ENCODE measurements around the gene SERPINB6.
"Not testable (repeated sequence)": the region's sequence is repeated elsewhere in the genome, so short reads cannot be mapped to it uniquely, and the experiment has no call there.

Gene SERPINB6

DNA sequence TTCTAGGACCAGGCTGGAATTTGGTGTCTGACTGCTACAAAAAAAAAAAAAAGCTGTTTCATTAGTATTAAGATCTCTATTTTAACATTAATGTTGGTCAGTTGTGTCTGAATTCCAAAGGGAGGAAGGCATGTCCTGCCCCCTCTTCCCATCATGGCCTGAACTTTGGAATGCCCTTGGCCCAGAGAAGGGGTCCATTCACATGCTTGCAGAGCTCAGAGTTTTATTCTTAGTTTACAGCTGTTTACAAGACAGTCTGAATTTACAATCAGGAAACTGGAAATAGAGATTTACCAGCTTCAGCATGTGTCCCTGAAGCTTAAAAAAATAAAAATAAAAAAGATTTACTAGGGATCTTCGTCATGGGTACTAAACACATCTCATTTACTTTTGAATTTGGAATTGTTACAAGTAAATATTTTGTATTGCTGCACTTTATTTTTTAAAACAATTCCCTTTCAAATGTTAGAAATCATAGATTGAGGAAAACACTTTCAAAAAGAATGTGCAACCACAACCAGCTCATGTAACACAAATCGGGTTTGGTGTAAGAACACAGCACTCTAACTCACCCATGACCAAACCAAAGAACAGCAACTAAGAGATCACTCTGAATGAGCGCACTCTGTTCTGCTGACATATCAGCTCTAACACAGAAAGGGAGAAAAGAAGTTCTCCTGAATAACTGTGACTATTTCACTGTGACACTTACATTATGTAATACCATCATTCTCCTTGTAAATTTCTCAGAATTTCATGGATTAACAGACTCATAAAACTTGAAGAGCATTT is 6.6 kb upstream of the SERPINB6 start:
- DNase-seq (ENCODE audit: low spot score) = no peak

DNA sequence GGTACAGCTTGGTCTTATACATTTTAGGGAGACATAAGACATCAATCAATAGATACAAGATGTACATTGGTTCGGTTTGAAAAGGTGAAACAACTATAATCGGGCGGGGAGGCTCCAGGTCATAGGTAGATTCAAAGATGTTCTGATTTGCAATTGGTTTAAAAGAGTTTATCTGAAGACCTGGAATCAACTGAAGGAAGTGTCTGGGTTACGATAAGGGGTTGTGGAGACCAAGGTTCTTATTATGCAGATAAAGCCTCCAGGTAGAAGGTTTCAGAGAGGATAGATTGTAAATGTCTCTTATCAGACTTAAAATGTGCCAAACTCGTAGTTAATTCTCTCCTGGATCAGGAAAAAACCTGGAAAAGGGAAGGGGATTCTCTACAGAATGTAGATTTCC is 5.9 kb upstream of the SERPINB6 start:
- no peak for DNase-seq (ENCODE audit: low spot score)

DNA sequence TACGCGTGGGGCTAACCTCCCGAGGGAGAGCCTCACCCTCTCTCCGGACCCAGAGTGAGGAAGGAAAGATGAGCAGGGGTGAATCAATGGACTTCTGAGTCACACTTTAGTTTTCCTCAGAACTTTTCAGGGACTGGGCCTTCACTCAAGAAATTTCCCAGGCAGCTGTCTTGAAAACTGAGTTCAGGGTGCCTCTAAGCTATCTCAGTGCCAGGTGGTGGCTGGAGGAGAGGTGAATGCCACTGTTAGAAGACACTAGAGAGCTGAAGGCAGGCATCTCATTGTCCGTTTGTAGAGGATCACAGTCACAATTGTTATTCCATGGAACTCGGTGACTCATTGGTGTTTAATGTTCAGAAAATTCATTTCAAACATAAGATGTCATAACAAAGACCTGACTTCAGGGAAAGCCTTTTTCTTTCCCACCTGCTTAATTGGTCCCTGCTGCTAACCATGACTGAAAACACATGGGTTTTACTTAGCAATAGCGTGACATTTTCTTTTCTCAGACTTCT is 5.3 kb upstream of the SERPINB6 start:
- DNase-seq (ENCODE audit: low spot score) = no peak

DNA sequence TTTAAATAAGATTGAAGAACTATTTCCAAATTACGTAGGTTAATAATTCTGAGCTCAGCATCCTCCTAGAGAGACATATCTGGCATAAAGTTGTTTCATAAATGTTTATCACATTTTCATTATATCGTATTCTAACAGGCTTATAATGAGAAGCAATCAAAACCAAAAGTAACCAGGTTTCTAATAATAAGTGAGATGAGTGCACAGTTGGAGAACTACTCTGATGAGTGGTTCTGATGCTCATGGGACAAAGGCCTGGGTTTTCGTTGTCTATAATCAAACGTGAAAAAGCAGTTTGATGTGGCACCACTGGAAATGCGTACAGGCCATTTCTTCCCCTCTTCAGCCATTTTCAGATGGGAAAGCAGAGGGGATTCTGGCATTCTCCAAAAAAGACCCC is 4.7 kb upstream of the SERPINB6 start:
- no peak for DNase-seq (ENCODE audit: low spot score)

DNA sequence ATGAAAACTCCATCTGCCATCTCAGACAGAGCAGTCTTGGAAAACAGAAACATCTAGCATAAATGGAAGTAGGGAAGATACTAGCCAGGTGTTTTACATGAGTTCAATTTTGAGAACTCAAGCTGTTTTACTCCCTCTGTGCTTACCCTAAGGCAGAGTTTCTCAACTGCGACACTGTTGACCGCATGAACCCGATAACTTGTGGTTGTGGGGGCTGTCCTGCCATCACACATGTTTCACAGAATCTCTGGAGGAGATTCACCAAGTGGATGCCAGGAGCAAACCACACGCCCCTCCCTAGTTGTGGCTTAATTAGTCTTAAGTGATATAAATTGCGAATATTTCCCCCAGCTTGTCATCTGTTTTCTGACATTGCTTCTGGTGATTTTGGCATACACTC is 2.3 kb upstream of the SERPINB6 start:
- no peak for DNase-seq (ENCODE audit: low spot score)

DNA sequence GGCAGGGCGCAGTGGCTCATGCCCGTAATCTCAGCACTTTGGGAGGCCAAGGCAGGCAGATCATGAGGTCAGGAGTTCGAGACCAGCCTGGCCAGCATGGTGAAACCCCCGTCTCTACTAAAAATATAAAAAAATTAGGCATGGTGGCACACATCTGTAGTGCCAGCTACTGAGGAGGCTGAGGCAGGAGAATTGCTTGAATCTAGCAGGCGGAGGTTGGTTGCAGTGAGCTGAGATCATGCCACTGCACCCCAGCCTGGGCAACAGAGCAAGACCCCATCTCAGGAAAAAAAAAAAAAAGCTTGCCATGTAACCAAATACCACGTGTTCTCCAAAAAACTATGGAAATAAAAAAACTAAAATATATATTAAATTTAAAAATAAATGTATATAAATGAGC is 1.8 kb upstream of the SERPINB6 start:
- DNase-seq (ENCODE audit: low spot score) = not testable (repeated sequence)

DNA sequence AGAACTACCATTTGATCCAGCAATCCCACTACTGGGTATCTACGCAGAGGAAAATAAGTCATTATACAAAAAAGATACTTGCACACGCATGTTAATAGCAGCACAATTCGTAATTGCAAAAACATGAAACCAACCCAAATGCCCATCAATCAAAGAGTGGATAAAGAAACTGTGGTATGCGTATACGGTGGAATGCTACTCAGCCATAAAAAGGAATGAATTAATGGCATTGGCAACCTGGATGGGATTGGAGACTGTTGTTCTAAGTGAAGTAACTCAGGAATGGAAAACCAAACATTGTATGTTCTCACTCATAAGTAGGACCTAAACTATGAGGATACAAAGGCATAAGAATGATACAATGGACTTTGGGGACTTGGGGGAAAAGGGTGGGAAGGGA is 1.3 kb upstream of the SERPINB6 start:
- not testable (repeated sequence) for DNase-seq (ENCODE audit: low spot score)

DNA sequence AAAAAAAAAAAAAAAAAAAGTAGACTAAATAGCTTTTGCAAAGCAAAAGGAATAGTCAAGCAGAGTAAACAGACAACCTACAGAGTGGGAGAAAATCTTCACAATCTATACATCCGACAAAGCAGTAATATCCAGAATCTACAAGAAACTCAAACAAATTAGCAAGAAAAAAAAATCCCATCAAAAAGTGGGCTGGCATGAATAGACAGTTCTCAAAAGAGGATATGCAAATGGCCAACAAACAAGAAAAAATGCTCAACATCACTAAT is 786 bp upstream of the SERPINB6 start:
- not testable (repeated sequence) for DNase-seq (ENCODE audit: low spot score)

DNA sequence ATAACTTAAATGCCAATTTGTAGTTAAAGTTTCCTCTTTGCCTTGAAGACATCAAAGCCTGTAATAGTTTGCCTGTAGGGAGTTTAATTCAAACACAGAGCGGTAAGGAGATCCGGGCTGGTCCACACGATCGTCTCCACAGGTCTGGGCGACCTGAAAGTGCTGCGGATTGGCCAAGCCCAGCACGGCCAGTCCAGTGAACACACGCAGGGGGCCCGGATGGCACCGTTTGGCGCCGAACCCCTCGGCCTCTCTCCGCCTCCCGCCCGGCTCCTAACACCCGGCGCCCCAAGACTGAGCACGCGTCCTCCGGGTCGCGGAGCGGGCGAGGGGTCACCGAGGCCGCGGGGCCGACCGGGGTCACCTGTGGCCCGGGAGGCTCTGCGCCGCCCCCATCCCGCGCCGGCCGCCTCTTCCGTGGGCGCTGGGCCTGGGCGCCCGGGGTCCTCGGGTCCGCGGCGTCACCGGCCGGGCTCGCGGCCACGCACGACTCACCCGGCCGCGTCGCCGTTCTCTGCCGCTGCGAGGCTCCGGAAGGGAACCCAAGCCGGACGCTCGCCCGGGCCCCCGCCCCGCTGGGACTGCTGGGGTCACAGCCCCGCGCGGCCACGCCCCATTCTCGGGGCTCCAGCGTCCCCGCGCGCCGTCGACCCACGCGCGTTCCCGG is 481 bp downstream of the SERPINB6 start:
- DNase-seq (ENCODE audit: low spot score) = no peak

DNA sequence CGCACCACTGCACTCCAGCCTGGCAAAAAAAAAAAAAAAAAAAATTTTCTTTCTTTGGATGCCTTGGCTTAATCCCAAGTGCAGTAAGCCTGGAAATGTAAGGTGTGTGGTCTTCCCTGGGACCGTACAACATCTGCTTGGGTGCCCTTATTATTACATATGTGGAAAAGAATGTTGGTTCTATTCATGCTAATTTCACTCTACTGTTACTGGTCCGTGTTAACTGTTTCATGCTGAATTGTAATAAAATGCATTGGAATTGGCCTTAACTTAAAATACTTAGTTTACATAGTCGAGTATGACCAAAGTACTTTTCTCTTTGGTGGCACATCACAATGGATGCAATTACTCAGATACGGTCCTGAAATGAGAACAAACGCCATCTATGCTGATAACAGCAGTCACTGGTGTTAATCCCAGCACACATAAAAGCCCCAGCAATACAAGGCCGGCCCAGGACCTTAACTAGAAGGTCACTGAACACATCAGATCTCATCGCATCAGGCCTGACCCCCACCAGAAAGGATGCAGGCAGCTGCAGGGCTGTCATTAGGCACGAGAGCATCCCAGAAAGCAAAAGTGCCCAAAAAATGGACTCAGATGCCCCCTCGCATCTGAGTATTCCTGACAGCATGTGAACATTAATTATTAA is 1.2 kb downstream of the SERPINB6 start:
- no peak for DNase-seq (ENCODE audit: low spot score)

DNA sequence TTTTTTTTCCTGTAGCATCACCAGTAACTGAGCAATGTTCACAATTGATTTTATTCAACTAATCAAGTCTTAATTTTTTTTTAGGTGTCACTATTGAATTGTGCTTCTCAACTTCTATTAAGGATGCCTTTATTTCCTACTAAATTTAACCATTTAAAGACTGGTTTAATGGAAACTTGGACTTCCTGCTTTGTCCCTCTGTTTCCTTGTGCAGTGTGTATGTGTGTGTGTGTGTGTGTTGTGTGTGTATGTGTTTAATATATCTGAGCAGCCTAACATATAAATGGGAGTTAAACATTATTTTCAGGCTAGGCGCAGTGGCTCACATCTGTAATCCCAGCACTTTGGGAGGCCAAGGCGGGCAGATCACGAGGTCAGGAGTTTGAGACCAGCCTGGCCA is 1.8 kb downstream of the SERPINB6 start:
- DNase-seq (ENCODE audit: low spot score) = no peak

DNA sequence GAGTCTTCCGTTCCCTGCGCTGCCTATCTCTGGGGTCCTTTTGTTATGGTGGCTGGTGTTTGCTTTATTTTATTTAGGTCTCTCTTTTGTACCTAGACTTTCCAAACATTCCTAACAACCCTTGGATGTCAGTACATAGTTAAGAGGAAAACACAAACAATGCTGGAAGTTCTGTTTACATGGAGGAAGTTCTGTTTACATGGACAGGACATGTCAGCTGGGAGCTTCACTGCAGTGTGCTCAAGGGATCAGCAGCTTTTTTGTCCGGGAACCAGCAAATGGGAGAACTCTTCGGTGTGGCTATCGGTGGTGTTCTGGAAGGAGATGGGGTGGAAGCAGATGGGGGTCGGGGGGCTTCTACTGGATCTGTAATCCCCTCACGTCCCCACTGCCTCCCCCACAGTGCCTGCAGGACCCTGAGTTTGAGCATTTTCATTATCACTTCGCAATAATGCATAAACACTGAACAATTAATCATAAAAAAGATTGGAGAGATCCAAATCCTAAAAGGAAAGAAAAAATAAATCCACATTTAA is 2.7 kb downstream of the SERPINB6 start:
- no peak for DNase-seq (ENCODE audit: low spot score)

DNA sequence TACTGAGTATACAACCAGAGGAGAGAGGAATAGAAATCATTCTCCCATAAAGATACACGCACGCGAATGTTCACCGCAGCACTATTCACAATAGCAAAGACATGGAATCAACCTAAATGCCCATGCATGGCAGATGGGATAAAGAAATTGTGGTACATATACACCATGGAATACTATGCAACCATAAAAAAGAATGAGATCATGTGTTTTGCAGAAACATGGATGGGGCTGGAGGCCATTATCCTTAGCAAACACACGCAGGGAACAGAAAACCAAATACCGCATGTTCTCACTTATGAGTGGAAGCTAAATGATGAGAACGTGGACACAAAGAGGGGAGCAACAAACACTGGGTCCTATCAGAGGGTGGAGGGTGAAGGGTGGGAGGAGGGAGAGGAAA is 3.4 kb downstream of the SERPINB6 start:
- DNase-seq (ENCODE audit: low spot score) = no peak

DNA sequence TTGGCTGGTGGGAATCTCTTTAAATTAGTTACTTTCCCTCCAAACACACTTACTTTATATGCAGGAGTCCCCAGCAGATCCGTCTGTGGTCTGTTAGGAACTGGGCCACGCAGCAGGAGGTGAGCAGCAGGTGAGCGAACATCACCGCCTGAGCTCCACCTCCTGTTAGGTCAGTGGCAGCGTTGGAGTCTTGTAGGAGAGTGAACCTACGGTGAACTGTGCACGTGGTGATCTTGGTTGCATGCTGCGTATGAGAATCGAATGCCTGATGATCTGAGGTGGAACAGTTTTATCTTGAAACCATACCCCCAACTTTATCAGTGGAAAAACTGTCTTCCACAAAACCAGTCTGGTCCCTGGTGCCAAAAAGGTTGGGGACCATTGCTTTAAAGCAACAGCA is 5.0 kb downstream of the SERPINB6 start:
- no peak for DNase-seq (ENCODE audit: low spot score)

DNA sequence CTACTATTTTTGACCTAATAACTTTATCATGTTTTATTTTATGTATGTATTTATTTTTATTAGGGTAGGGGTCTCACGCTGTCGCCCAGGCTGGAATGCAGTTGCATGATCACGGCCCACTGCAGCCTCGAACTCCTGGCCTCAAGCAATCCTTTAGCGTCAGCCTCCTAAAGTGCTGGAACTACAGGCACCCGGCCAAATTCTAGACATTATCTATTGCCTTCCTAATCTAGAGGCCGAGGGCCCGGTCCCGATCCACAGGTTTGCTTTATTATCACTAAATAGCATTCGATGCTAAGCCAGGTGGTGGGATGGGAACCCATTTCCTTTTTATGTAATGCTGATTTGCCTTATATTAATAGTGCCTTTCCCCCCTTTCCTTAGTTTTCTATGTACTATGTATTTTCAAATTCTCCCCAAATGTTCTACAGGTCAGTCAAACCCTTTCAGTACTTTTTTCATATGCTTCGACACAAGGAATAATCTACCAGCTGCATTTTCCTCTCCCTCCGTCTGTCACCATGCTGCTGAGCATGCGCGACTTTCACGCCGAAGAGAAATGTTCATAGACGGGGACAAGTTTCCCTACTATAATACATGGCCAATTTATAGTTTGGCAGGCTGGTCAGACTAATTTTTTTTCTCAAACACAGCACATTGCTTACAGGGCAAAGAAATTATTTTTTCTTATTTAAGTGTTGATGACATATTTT is 6.4 kb downstream of the SERPINB6 start:
- no peak for DNase-seq (ENCODE audit: low spot score)

DNA sequence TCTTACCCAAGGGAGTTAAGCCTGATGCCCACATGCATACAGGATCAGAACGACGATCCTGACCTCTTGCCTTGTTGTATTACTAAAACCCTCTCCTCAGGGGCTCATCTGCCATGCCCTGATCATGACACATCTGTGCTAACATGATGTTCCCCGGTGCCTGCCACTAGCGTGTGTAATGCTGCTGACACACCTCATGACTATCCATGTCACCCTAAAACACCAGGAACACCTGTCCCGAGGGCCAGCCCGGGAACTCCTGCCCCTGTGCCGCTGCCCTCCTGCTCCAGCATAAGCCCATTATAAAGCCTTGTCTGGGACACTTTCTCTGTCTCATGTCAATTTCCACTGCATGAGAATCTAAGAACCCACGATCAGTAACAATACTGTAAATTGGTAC is 7.6 kb downstream of the SERPINB6 start:
- DNase-seq (ENCODE audit: low spot score) = no peak

DNA sequence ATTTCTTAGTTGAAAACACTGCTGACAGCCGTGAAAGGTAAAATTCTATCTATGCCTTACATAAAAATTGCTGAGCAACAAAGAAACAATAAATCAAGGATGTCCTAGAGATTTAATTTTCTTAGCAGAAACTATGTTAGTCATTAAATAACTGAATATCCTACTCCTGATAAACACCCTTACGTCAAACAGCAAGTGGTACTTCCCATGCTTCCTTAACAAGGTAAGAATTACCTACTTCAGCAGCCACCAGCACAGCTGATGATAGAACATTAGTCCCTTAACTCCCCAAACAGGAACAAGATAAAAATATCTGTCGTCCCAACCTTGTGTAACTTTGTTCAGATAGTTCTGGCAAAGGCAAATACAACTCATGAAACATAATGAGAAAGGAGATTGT is 8.7 kb downstream of the SERPINB6 start:
- DNase-seq (ENCODE audit: low spot score) = no peak

DNA sequence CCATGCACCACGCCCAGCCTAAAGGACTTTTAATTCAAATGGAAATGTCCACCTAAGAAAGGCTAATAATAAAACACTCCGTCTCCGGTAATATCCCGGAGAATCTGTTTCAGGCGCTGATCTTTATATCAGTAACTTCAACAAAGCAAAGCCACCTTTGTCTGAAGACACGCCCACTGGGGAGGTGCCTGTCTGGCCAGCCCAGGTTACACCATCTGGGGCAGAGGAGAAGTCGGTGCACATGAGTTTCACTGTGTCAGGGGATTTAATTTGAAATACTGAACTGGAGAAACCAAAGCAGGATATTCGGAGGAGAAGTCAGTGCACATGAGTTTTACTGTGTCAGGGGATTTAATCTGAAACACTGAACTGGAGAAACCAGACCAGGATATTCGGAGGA is 9.4 kb downstream of the SERPINB6 start:
- DNase-seq (ENCODE audit: low spot score) = no peak

DNA sequence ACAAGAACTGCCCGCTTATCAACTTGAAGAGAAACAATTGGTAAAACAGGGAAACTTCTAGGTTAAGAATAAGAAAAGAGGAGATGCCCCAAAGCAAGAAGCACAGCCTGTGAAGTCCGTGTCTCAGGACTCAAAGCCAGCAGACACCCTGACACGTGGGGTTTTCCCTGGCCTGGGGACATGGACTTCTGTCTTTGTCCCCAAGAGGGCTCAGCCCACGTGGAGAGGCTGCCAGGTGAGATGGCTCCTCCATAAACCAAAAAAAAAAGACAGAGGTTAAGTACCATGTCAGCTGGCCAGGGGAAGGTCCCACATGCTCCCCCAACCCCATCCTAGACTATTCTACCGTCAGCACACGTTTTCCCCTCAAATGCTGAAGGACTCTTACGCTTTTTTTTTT is 9.9 kb downstream of the SERPINB6 start:
- no peak for DNase-seq (ENCODE audit: low spot score)

DNA sequence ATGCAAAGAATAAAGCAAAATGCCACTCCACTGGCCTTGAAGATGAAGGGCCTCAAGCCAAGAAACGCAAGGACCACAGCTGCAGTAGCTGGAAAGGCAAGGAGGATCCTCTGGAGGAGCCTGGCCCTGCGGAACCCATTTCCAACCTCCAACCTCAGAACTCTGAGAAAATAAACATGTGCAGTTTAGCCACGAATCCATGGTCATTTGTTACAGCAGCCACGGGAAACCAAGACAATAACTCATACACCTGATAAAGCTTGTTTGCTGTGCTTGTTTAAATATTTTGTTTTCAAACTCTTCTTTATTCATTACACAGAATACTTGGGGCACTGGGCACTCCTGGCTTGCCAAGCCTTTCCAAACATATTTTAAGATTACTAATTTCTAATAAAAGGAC is 10.4 kb downstream of the SERPINB6 start:
- DNase-seq (ENCODE audit: low spot score) = no peak

DNA sequence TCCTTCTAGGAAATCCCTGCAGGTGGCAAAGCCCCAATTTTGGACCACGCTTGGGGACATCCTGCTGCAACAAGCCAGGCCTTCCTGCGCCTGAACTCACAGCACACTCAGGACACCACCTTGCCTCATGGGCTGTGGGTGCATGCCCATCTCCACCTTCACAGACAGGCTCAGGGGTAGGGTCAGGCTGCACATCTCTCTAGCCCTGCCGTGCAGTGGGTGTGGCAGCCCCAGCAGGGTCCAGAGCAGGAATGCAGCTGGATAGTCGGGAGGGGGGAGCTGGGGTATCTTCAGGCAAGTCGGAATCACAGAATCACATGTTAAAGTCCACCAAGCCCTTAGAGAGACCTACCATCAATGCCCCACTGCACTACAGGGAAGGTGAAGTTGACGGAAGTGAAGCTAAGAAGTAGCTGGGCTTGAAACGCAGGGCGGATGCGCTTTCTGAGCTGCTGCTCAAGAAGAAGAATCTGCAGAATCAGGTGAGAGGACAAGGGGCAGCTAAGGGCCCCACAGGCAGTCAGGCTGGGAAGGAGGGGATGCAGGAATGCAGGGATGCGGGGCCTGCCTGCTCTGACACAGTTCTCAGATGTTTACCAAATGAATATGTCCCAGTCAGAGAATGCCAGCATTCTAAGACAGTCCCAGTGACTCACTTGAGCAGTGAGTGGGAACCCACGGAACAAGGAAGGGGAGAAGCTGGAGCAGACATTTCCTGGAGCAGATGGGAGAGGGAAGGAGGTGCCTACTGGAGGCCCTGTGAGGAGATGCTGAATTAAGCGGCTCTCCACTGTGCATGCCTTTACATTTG is 11.3 kb downstream of the SERPINB6 start:
- DNase-seq (ENCODE audit: low spot score) = no peak

DNA sequence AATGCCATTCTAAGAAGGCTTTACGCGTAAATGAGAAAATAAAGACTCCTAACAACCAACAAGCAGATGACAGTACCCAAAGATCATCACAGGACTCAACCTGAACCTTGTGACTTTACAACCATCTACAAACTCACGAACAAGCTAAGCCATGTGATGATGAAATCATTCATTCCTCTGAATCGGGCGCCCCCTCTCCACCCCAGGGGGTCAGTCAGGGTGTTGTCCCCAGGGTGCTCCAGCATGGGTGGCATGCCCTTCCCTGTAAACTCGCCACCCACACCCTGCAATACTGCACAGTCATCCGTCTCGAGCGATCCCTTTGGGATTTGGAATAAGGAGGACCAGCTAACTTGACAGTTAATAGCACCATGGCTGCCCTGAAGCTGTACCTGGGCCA is 12.6 kb downstream of the SERPINB6 start:
- DNase-seq (ENCODE audit: low spot score) = no peak

Data from NAMALWA (cell line).